ENCODE data around the gene RGS9. TPM values are rescaled to one million over a fixed set of nuclear protein-coding genes. Genes with fewer than 3 reads are reported as not detected.

RGS9 gene
- total RNA-seq, 2 experiments from 2014 or later, result 1.6 to 1.8 TPM

DNA sequence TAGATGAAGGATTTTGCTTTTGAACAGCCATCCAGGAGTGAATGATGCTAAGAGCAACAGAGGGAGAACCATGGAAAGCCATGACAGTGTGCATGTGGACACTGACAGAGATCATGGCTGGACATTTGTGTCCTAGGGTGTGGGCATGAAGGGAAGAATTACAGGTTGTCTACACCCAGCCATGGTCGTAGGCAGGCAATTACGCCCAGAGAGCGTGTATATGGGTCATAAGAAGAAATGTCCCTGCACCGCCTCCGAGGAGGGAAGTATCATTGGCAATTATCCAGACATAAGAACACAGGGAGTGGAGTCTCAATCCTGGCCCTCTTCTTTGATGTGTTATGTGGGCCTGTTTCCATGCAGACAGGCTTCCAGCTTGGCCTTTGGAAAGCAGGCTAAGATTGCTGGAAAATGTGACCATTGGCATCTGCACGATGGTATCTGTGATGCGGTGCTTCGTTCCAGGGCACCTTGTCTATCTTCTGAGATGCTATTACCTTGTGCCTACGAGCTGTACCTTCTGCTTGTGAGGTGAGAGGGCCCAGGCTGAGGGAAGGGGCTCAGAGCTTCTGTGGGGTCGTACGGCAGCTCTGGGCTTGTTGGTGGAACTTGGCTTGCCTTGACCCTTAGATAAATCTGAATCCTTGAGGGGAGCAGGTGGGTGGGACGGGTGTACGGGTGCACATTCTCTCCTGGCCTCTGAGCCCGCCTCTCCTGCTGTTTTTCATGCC, 19.8 kb downstream of the RGS9 start:
- Mint-ChIP-seq H3K27me3 (peaks cover 2% of the 10 kb centered on the region), H3K9me3 (ENCODE audit: low read depth) (no peaks in the 10 kb centered on the region), H3K36me3 (ENCODE audit: low read depth) (no peaks in the 10 kb centered on the region), H3K4me3 (no peak overlapping the region), H3K27ac (no peak overlapping the region), H3K4me1 (peaks cover 6% of the 10 kb centered on the region)
- CTCF ChIA-PET, result no interaction called here
- DNase-seq (no peak), ATAC-seq (no peak)
- POLR2A ChIA-PET, result no interaction called here
- intact Hi-C loops (cut with DNase I, micrococcal nuclease), result no loop called here

DNA sequence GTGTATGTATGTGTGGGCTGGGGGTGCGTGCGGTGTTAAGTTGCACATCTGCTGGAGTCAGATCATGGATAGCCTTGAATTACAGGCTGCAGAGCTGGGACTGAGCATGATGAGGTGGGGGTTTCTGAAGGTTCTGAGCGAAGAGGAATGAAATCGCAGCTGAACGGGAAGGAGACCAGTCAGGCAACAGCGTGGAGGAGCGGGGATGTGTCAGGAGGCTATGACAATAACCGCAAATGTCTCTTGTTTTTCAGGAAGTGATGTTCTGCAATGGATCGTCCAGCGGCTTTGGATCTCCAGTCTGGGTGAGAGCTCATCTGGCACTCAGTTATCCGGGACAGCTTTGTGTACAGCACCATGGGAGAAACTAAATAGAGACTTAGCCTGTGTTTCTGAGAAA, 20.9 kb downstream of the RGS9 start:
- Mint-ChIP-seq H3K36me3 (ENCODE audit: low read depth) (no peaks in the 10 kb centered on the region), H3K27ac (no peak overlapping the region), H3K9me3 (ENCODE audit: low read depth) (no peaks in the 10 kb centered on the region), H3K27me3 (no peaks in the 10 kb centered on the region), H3K4me1 (peaks cover 6% of the 10 kb centered on the region), H3K4me3 (no peak overlapping the region)
- CTCF ChIA-PET, result no interaction called here
- intact Hi-C loops (cut with DNase I, micrococcal nuclease), result no loop called here
- DNase-seq, result no peak
- POLR2A ChIA-PET, result no interaction called here
- no peak for ATAC-seq

DNA sequence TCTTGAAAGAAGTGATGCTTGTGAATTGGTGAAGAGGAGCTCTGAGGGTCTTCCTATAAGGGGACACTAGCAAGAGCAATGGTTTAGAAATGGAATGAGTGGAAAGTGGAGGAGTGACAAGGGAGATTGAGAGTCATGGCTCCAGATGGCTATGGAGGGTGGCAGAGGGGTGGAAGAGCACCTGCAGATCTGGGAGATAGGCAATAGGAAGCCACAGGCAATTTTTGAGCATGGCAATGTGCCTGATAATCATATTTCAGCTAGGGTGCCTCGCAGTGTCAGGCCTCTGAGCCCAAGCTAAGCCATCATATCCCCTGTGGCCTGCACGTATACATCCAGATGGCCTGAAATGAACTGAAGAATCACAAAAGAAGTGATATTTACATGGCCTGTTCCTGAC, 21.5 kb downstream of the RGS9 start:
- ATAC-seq (no peak), DNase-seq (no peak)
- no peaks in the 10 kb centered on the region for H3K27me3 Mint-ChIP-seq
- no peak overlapping the region for H3K27ac Mint-ChIP-seq
- intact Hi-C loops (cut with DNase I, micrococcal nuclease), result no loop called here
- no peaks in the 10 kb centered on the region for H3K9me3 Mint-ChIP-seq (ENCODE audit: low read depth)
- POLR2A ChIA-PET, result no interaction called here
- no peaks in the 10 kb centered on the region for H3K36me3 Mint-ChIP-seq (ENCODE audit: low read depth)
- peaks cover 10% of the 10 kb centered on the region for H3K4me1 Mint-ChIP-seq
- CTCF ChIA-PET, result no interaction called here
- H3K4me3 Mint-ChIP-seq, result no peak overlapping the region

DNA sequence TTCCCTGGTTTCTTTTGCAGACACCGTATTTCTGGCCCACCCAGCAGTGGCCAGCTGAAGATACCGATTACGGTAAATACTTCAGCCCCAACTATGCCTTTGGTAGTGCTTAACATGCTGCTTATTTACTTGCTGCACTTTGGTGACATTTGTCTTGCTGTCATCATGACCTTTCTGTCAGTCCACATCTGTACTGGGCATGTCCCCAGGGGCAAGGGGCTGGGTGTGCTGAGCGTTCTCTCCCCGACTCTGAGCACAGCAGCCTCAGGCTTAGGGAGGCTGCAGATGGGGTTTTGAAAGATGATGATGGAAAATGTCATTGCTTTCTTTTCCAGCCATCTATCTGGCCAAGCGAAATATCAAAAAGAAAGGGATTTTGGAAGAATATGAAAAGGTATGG, 23.3 kb downstream of the RGS9 start:
- DNase-seq (no peak), ATAC-seq (no peak)
- POLR2A ChIA-PET, result no interaction called here
- no peak overlapping the region for H3K4me3 Mint-ChIP-seq
- no peaks in the 10 kb centered on the region for H3K27me3 Mint-ChIP-seq
- no peaks in the 10 kb centered on the region for H3K36me3 Mint-ChIP-seq (ENCODE audit: low read depth)
- H3K4me1 Mint-ChIP-seq, result peaks cover 17% of the 10 kb centered on the region
- CTCF ChIA-PET, result no interaction called here
- no peak overlapping the region for H3K27ac Mint-ChIP-seq
- intact Hi-C loops (cut with DNase I, micrococcal nuclease), result no loop called here
- H3K9me3 Mint-ChIP-seq (ENCODE audit: low read depth), result no peaks in the 10 kb centered on the region

DNA sequence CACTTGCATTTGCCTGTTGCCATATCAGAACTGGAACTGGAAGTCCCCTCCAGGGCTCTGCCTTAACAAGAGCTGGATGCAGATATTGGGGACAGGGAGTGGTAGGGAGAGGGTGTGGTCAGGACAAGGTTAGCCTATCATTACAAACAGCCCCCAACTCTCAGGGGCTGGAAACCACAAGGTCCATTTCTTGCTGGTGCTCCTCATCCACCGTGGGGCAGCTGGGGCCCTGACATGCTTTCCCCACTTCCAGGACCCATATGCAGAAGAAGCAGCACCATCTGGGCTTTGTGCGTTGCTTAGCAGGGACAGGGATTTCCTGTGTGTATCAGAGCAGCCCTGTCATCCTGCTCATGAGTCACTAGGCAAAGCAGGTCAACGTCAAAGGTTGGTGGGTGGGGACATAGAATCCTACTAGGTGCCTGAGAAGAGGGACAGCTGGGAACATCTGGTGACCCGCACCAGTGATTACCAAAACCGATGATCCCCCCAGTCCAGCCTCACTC, 26.9 kb downstream of the RGS9 start:
- H3K9me3 Mint-ChIP-seq (ENCODE audit: low read depth), result no peaks in the 10 kb centered on the region
- ChIA-PET CTCF (interaction anchor here (0.8 to 1.6 kb wide), 3 partner anchors 15 to 30 kb away, joined by 3 to 5 read pairs (median 3); no protein-coding TSS in a partner anchor), POLR2A (no interaction called here)
- H3K4me1 Mint-ChIP-seq, result peaks cover 15% of the 10 kb centered on the region
- H3K36me3 Mint-ChIP-seq (ENCODE audit: low read depth), result no peaks in the 10 kb centered on the region
- peak; percentile 78 for DNase-seq
- no peak overlapping the region for H3K4me3 Mint-ChIP-seq
- intact Hi-C loops (cut with DNase I, micrococcal nuclease), result no loop called here
- H3K27ac Mint-ChIP-seq, result peak overlapping the region; percentile 58
- no peaks in the 10 kb centered on the region for H3K27me3 Mint-ChIP-seq
- peak; percentile 100 for ATAC-seq

DNA sequence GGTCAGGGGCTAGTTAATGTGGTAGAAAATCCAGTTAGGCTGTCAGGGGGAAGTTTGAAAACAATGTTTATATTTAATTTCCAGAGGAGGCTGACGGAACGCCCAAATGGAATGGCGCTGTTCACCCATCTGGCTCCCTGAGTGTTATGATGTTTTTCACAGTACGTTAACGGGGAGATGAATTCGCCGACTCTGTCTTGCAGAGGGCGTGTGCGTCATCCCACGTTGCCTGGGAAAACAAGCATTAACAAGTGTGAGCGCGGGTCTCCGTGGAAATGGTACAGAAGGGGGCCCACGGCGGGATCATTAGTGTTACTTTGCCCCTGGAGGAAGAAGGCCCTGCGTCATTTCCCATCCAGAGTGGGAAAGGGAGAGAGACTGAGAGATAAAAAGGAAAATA, 29.6 kb downstream of the RGS9 start:
- H3K36me3 Mint-ChIP-seq (ENCODE audit: low read depth), result no peaks in the 10 kb centered on the region
- no peaks in the 10 kb centered on the region for H3K9me3 Mint-ChIP-seq (ENCODE audit: low read depth)
- ChIA-PET CTCF (no interaction called here), POLR2A (no interaction called here)
- no peaks in the 10 kb centered on the region for H3K27me3 Mint-ChIP-seq
- no peak overlapping the region for H3K4me3 Mint-ChIP-seq
- DNase-seq, result no peak
- H3K4me1 Mint-ChIP-seq, result peaks cover 20% of the 10 kb centered on the region
- intact Hi-C loops (cut with DNase I, micrococcal nuclease), result no loop called here
- no peak for ATAC-seq
- H3K27ac Mint-ChIP-seq, result no peak overlapping the region

DNA sequence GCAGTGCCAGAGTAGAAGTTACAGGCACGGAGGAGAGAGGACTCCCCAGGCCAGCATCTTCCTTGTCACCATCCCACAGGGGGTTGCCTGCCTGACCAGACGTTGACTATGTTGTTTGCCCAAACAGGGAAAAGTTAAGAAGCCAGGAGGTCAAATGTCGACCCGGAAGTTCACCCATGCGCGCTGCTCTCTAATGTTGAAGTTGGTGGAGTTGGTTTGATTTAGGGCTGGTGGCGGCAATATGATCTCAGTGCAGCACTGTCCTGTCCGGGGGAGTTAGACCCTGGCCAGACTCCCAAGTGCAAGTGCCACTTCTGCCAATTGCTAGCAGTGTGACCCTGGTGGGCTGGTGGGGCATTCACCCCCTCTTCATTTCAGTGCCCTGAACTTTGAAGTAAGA, 30.4 kb downstream of the RGS9 start:
- DNase-seq (no peak), ATAC-seq (no peak)
- ChIA-PET POLR2A (no interaction called here), CTCF (no interaction called here)
- peaks cover 25% of the 10 kb centered on the region for H3K4me1 Mint-ChIP-seq
- H3K36me3 Mint-ChIP-seq (ENCODE audit: low read depth), result no peaks in the 10 kb centered on the region
- no peak overlapping the region for H3K27ac Mint-ChIP-seq
- intact Hi-C loops (cut with DNase I, micrococcal nuclease), result no loop called here
- no peaks in the 10 kb centered on the region for H3K9me3 Mint-ChIP-seq (ENCODE audit: low read depth)
- no peaks in the 10 kb centered on the region for H3K27me3 Mint-ChIP-seq
- no peak overlapping the region for H3K4me3 Mint-ChIP-seq

DNA sequence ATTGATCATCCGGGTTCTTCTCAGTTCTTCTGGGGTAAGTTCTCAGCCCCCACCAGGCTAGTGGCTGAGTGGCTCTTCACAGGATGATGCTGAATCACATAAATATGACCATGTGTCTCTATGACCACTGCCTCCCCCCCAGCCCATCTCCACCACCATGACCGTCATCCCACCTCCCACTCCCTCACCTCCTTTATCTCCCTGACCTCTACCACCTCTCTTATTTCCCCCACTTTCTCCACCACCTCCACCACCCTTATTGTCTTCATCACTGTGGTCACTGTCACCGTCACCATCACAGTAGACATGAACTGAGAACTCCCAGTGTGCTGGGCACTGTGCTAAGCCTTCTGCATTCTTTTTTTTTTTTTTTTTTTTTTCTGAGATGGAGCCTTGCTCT, 32.5 kb downstream of the RGS9 start:
- Mint-ChIP-seq H3K4me3 (no peak overlapping the region), H3K27me3 (no peaks in the 10 kb centered on the region), H3K27ac (no peak overlapping the region), H3K9me3 (ENCODE audit: low read depth) (no peaks in the 10 kb centered on the region), H3K4me1 (peaks cover 11% of the 10 kb centered on the region), H3K36me3 (ENCODE audit: low read depth) (no peaks in the 10 kb centered on the region)
- ATAC-seq (no peak), DNase-seq (no peak)
- intact Hi-C loops (cut with DNase I, micrococcal nuclease), result no loop called here
- ChIA-PET POLR2A (interaction anchor here (0.6 kb wide), 1 partner anchor 39 kb away, joined by 3 read pairs; no protein-coding TSS in a partner anchor), CTCF (no interaction called here)

DNA sequence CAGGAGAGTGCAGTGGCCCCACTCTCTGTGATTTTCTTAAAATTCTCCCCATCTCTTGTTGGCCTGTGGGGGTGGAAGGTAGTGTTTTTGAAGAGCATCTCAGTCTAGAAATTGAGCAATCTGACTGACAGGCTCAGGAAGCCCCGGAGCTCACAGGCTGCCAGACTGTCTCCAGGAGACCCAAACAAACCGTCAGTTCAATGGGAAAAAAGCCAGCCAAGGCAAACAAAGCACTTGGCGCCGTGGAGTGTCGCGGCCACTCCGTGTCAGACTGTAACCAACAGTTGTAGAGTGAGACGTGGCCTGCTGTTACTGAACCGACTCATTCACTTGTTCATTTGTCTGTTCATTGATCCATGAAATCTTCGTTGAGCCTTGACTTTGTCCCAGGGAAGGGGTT, 33.7 kb downstream of the RGS9 start:
- ChIA-PET CTCF (no interaction called here), POLR2A (no interaction called here)
- peaks cover 11% of the 10 kb centered on the region for H3K4me1 Mint-ChIP-seq
- H3K4me3 Mint-ChIP-seq, result no peak overlapping the region
- no peaks in the 10 kb centered on the region for H3K9me3 Mint-ChIP-seq (ENCODE audit: low read depth)
- H3K27ac Mint-ChIP-seq, result no peak overlapping the region
- no peak for ATAC-seq
- H3K27me3 Mint-ChIP-seq, result no peaks in the 10 kb centered on the region
- H3K36me3 Mint-ChIP-seq (ENCODE audit: low read depth), result no peaks in the 10 kb centered on the region
- intact Hi-C loops (cut with DNase I, micrococcal nuclease), result no loop called here
- DNase-seq, result no peak

DNA sequence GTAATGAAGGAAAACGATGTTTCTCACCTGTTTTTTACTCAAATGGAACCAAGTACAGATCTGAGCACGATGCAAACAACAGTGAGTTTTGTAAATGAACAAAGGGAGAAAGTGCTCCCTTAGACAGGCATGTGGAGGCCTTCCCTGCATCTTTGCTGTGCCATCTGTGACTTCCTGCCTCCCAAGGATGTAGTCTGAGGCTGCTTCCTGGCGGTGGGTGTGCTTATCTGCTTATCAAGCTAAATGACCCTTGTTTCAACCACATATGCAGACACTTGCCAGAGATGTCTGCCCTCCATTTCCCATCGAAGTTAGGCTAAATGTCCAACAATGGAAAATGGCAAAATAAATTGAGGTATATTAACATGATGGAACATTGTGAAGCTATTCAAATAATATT, 34.6 kb downstream of the RGS9 start:
- DNase-seq, result no peak
- no peak for ATAC-seq
- Mint-ChIP-seq H3K27me3 (no peaks in the 10 kb centered on the region), H3K4me3 (no peak overlapping the region), H3K27ac (no peak overlapping the region), H3K36me3 (ENCODE audit: low read depth) (no peaks in the 10 kb centered on the region), H3K4me1 (peaks cover 13% of the 10 kb centered on the region), H3K9me3 (ENCODE audit: low read depth) (no peaks in the 10 kb centered on the region)
- POLR2A ChIA-PET, result no interaction called here
- intact Hi-C loops (cut with DNase I, micrococcal nuclease), result no loop called here
- CTCF ChIA-PET, result interaction anchor here (2.0 kb wide), 1 partner anchor 15 kb away, joined by 4 read pairs; no protein-coding TSS in a partner anchor

DNA sequence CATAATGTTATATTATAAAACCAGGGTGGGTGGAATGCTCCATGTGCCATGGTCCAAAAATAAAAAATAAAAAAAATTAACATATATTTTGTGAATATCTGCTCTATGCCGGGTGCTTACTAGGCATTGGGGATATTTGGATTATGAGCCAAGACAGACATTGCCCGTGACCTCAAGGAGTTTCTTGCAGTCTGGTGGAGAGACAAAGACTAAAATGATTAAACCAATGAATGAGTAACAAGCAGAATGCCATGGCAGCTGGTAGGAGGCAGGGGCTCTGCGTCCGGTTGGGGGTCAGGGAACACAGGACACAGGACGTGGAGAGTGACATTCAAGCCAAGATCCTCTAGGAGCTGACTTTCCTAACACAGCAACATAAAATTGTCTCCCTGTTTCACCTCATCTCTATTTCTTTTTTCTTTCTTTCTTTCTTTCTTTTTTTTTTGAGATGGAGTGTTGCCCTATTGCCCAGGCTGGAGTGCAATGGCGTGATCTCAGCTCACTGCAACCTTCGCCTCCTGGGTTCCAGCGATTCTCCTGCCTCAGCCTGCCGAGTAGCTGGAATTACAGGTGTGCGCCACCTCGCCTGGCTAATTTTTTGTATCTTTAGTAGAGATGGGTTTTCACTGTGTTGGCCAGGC, 35.4 kb downstream of the RGS9 start:
- CTCF ChIA-PET, result interaction anchor here (0.6 to 2.0 kb wide), 6 partner anchors 14 to 1001 kb away, joined by 3 to 5 read pairs (median 4); partner anchors contain the start of gene RGS9
- POLR2A ChIA-PET, result no interaction called here
- intact Hi-C loops (cut with DNase I, micrococcal nuclease), result no loop called here
- Mint-ChIP-seq H3K36me3 (ENCODE audit: low read depth) (no peaks in the 10 kb centered on the region), H3K27me3 (no peaks in the 10 kb centered on the region), H3K9me3 (ENCODE audit: low read depth) (no peaks in the 10 kb centered on the region), H3K4me3 (no peak overlapping the region), H3K27ac (no peak overlapping the region), H3K4me1 (peaks cover 17% of the 10 kb centered on the region)
- ATAC-seq (no peak), DNase-seq (no peak)

DNA sequence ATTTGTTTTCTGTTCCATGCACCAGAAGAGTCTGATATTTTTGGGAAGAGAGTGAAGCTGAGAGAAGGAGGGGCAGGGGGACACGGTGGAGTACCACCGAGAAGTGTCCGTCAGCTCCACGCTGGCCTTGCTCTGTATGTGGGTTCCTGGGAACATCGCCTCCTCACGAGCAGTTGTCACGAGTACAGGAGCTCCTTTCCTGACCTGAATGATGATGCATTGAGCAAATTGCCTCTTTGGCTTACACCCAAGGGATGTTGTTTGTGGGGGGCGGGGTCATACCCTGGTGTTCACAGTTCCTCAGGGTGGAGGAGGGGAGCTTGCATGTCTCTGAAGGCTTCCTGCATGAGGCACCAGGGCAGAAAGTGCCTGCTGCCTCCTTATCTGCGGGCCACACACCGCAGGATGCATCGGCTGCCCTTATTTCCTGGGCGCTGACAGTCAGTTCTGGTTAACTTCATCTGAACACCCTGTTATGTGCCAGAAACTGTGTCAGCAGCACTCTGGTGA, 36.2 kb downstream of the RGS9 start:
- peaks cover 21% of the 10 kb centered on the region for H3K4me1 Mint-ChIP-seq
- H3K9me3 Mint-ChIP-seq (ENCODE audit: low read depth), result no peaks in the 10 kb centered on the region
- peak; percentile 91 for ATAC-seq
- no peak overlapping the region for H3K4me3 Mint-ChIP-seq
- POLR2A ChIA-PET, result no interaction called here
- no peaks in the 10 kb centered on the region for H3K36me3 Mint-ChIP-seq (ENCODE audit: low read depth)
- H3K27ac Mint-ChIP-seq, result peak overlapping the region; percentile 71
- no peaks in the 10 kb centered on the region for H3K27me3 Mint-ChIP-seq
- DNase-seq, result peak; percentile 79
- intact Hi-C loops (cut with DNase I, micrococcal nuclease), result no loop called here
- CTCF ChIA-PET, result interaction anchor here (0.6 to 2.0 kb wide), 7 partner anchors 13 to 1001 kb away, joined by 3 to 5 read pairs (median 4); partner anchors contain the start of gene RGS9
